Epithelial cell of esophagus (primary cell): ENCODE measurements around the gene LDB2.

Experiments
- DNase-seq: peaks from one replicate; pipeline ENCODE4 v3.0.0; 2010; ENCODE audit warnings: low read depth
- H3K4me3 ChIP-seq: 2 replicates; pipeline ENCODE4 v1.5.1; 2011; ENCODE audit warnings: mild to moderate bottlenecking, low read length, control low read depth
- CTCF ChIP-seq: IDR thresholded peaks from 2 replicates; pipeline ENCODE4 v1.5.1; 2011; ENCODE audit warnings: low read depth, mild to moderate bottlenecking, low read length, control low read depth, inconsistent platforms; ENCODE audit not compliant: insufficient read depth; ENCODE audit errors: missing control alignments

LDB2 gene

DNA sequence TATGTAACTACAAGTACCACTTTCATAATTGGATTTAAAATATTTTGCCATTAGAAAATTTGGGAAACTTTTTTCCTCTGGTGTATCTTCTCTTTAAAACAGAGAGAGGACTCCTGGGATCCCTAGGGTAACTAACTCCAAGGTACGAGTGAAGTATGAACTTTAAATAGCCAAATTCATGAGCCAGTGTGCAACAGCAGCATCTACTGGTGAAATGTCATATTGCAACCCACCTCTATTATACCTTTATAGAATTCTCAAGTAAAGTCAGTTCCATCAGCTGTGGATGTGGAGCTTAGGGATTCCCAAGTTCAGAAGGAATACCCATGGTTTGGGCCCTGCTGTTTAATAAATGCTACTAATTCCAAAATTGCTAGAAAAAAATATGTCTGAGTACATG lies 389.5 kb downstream of the LDB2 start:
- H3K4me3 ChIP-seq, result no peak overlapping the region
- DNase-seq, result peak; percentile 5
- peak; percentile 19 for TF ChIP-seq CTCF

- TF ChIP-seq CTCF, result no peak
- no peak overlapping the region for H3K4me3 ChIP-seq
- DNase-seq, result no peak
Observed at GRCh38 chr4:16505726-16506125, 392.7 kb downstream of the LDB2 start.

GRCh38 chr4:16505267-16505666 lies 393.2 kb downstream of the LDB2 start:
- no peak for DNase-seq
- TF ChIP-seq CTCF, result no peak
- no peak overlapping the region for H3K4me3 ChIP-seq

- no peak overlapping the region for H3K4me3 ChIP-seq
- DNase-seq, result no peak
- TF ChIP-seq CTCF, result no peak
Observed at GRCh38 chr4:16503421-16504100, 394.9 kb downstream of the LDB2 start.

DNA sequence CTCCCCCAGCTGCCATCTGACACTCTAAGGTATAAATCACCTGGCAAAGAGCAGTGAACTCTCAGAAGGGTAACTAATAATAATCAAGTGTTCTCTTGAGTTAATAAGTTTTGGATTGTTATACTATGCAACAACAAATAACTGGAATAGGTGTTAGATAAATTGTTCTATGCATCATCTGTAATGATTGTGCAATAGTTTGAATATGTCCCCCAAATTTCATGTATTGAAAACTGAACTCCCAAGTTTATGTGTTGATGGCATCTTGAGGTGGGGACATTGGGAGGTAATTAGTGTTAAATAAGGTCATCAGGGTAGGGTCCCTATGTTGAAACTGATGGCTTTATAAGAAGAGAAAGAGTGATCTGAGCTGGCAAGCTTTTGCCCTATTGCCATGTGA lies 399.5 kb downstream of the LDB2 start:
- no peak for TF ChIP-seq CTCF
- DNase-seq, result no peak
- no peak overlapping the region for H3K4me3 ChIP-seq

DNA sequence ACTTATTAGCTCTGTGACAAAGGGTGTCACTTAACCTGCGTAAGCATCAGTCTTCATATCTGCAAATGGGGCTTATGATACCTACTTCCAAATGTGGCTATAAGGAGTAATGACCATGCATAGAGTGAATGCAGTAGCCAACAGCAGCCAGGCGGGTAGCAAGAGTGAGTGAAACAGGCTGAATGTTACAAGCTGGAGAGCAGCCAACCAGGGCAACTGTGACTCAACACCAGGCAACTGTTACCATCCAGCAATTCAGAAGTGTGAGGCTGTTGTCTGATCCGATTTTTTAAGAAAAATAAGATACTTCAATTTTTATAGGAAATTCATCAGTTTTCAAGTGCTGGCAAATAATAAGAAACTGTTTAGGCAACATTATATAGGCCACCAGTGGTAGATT lies 401.9 kb downstream of the LDB2 start:
- no peak for TF ChIP-seq CTCF
- DNase-seq, result peak; percentile 35

GRCh38 chr4:16492872-16493271 lies 405.6 kb downstream of the LDB2 start:
- no peak for TF ChIP-seq CTCF
- no peak for DNase-seq
- H3K4me3 ChIP-seq, result no peak overlapping the region

More for the DNA sequence above, 401.9 kb downstream of the LDB2 start:
- no peak overlapping the region for H3K4me3 ChIP-seq
